ENCODE data around the gene MT1G.

DNA sequence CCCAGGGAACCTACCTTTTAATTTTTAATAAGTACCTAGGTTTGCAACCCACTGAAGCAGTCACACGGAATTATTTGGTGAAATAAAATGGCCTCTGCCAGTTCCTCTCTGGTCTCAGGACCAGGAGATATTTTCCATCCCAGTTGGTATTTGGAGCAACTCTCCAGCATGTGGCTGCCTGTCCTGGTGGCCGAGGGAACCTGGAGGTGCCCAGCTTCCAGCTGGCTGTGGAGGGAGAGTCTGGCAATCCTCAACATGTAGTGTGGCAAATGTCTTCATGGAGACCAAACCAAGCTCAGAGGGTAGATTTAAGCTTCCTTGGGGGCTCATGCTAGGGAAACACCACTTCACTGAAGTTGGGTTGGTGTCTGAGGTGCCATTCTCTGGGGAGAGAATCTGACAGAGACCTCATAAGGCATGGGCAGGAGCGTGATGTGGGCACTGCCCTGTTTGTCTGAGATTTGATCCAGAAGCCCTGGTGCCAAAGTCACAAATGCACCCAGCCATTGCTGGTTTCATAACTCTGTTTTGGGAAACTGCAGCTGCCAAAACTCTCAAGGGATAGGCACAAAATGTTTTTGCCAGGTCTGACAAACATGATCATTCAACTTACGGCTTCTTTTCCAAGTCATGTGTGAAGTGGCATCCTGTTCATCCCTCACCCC is 17.2 kb upstream of the MT1G start:
- TF ChIP-seq, protein P1, sequence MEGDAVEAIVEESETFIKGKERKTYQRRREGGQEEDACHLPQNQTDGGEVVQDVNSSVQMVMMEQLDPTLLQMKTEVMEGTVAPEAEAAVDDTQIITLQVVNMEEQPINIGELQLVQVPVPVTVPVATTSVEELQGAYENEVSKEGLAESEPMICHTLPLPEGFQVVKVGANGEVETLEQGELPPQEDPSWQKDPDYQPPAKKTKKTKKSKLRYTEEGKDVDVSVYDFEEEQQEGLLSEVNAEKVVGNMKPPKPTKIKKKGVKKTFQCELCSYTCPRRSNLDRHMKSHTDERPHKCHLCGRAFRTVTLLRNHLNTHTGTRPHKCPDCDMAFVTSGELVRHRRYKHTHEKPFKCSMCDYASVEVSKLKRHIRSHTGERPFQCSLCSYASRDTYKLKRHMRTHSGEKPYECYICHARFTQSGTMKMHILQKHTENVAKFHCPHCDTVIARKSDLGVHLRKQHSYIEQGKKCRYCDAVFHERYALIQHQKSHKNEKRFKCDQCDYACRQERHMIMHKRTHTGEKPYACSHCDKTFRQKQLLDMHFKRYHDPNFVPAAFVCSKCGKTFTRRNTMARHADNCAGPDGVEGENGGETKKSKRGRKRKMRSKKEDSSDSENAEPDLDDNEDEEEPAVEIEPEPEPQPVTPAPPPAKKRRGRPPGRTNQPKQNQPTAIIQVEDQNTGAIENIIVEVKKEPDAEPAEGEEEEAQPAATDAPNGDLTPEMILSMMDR (IDR thresholded peaks at IDR 0.05), result no peak
- TF ChIP-seq POLR2A (IDR thresholded peaks at IDR 0.05), result no peak

Measured in adrenal gland (tissue), 5 donors.